ENCODE results near the gene HOXC10. TPM values are rescaled to one million over a fixed set of nuclear protein-coding genes. Genes with fewer than 3 reads are reported as not detected.
A peak's percentile ranks its signal among the peaks of the same experiment; 100 is the strongest.

Gene HOXC10
- total RNA-seq = not detected

DNA sequence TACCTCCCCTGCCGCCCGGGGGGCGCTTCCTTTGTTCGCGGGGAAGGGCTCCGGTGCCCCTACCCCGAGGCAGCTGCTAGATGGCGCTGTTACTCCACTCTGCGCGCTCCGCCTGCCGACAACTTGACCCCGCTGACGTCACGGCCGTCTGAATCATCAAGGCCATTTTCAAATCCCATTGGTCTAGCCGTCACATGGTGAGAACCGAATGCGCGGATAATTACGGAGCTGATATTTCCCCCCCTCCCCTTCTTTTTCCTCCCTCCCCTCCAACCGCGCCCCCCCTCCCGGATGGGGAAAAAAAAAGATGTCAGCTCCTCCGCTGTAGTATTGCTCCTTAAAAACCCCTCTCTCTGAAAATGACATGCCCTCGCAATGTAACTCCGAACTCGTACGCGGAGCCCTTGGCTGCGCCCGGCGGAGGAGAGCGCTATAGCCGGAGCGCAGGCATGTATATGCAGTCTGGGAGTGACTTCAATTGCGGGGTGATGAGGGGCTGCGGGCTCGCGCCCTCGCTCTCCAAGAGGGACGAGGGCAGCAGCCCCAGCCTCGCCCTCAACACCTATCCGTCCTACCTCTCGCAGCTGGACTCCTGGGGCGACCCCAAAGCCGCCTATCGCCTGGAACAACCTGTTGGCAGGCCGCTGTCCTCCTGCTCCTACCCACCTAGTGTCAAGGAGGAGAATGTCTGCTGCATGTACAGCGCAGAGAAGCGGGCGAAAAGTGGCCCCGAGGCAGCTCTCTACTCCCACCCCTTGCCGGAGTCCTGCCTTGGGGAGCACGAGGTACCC, at the start of gene HOXC10:
TSS of gene HOXC10 (plus strand) at position 246 of the 791 bp plus-strand sequence. CDS start at position 360, 114 bp downstream.
- H3K4me3 Mint-ChIP-seq = no peak within 1 kb of the TSS
- DNase-seq (peak; percentile 89), ATAC-seq (peak; percentile 67)
- no peaks in the 10 kb centered on the region for H3K9me3 Mint-ChIP-seq (ENCODE audit: low read depth)
- CTCF ChIA-PET = interaction anchor here (0.6 to 5.4 kb wide), 21 partner anchors 13 to 592 kb away, joined by 3 to 41 read pairs (median 4); partner anchors contain the start of genes HOXC11, HOXC6 and HOXC9
- H3K27me3 Mint-ChIP-seq = peaks cover 97% of the 10 kb centered on the region
- peak within 1 kb of the TSS; percentile 28 for H3K27ac Mint-ChIP-seq
- H3K4me1 Mint-ChIP-seq = peaks cover 24% of the 10 kb centered on the region
- H3K36me3 Mint-ChIP-seq = no peaks in the 10 kb centered on the region

DNA sequence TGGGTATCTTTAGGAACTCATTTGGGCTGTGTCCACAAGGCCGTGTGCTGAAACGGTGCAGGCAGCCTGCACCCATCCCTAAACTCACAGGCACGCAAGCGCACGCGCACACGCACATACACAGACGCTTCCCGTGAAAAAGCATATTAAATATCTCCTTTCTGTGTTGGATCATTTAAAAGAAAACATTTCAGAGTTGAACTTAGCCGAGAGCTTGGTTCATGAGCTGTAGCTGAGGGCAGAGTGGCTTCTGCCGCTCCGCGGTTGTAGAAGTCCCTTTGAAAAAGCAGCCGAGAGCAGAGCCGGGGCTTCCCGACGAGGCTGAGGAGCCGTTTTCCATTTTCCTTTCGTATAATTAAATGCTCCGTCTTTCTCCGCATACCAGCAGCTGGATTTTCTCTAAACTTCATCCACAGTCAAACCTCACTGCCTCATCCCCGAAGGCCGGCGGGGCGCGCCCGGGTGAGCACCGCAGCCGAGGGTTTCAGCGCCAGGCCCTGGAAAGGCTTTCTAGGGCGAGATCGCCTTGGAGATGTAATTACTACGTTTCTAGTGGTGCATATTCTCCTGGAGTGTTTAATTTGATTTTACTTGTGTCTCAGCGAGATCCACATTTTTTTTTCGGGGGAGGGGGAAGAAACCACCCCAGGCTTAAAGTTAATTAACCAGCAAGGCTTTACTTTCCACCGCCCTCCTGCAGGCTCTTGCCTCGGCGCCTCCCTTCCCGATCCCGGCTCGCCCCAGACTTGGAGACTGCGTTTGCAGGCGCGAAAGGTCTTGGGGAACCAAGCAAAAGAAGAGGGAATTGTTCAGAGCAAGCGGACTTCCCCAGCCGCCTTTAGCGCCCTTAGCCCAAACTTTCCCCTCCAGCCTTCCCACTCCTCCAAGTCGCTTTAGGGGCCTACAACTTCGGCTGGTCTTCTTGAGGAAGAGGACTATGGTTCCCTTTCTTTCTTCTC, 49.3 kb upstream of the HOXC10 start:
- H3K27ac Mint-ChIP-seq = no peak overlapping the region
- no peak overlapping the region for H3K4me3 Mint-ChIP-seq
- H3K9me3 Mint-ChIP-seq (ENCODE audit: low read depth) = no peaks in the 10 kb centered on the region
- DNase-seq (no peak), ATAC-seq (no peak)
- H3K4me1 Mint-ChIP-seq = no peaks in the 10 kb centered on the region
- no peaks in the 10 kb centered on the region for H3K36me3 Mint-ChIP-seq
- CTCF ChIA-PET = interaction anchor here (0.8 kb wide), 1 partner anchor 97 kb away, joined by 6 read pairs; the partner anchor contains the start of gene HOXC5
- peaks cover 94% of the 10 kb centered on the region for H3K27me3 Mint-ChIP-seq

DNA sequence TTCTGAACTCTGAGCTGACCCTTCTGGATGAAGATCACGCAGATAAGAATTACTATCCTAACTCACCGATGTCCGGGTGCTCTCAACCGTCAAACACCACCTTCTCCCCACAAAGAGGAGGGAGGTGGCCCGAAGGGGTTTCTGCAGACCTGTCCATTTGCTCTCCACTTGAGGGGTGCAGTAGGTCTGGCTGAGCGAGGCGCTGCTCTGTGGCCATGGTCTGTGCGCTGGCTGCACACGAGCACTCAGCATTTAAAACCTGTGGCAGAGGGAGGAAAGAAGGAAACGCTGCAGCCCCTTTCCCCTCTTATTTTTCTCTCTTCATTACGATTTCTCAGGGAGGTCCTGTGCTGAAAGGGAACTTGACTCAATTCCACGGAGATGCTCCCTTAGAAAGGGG, 47.8 kb upstream of the HOXC10 start:
- Mint-ChIP-seq H3K4me3 (no peak overlapping the region), H3K27me3 (peaks cover 93% of the 10 kb centered on the region), H3K4me1 (no peaks in the 10 kb centered on the region), H3K27ac (no peak overlapping the region), H3K36me3 (no peaks in the 10 kb centered on the region), H3K9me3 (ENCODE audit: low read depth) (no peaks in the 10 kb centered on the region)
- CTCF ChIA-PET = interaction anchor here (1.7 kb wide), 1 partner anchor 25 kb away, joined by 3 read pairs; no protein-coding TSS in a partner anchor
- no peak for ATAC-seq
- no peak for DNase-seq

DNA sequence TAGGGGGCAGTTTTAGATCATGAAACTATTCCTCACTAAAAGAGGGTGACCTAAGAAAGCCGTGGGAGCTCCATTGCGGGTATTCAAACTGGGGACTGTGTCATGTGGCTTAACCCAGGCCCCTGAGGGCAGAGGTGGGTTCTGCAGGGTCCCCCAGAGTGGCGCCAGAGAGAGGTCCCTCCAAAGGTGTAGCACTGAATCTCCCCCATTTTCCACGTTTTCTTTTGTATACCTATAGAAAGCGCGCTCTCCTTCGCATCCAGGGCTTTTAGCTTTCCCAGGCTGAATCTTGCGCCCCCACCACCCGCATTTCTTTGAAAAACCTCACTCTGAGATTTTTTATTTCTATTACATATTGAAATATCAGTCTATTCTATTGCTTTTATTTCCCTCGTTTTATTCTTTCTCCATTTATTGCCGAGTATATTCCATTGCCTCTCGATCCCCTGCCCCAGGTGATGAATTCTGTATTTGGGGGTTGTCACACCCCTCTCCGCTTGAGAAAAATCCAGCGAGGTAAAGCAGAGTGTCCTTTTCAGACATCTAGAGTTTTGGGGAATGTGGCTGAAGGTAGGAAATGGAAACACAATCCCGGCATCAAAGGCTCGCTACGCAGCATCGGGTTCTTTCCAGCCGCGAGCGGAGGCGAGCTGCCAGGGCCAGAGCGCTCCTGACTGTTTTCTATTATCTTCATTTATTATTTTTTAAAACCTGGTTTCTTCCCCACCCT, 47.2 kb upstream of the HOXC10 start:
- Mint-ChIP-seq H3K36me3 (no peaks in the 10 kb centered on the region), H3K4me1 (no peaks in the 10 kb centered on the region), H3K27me3 (peaks cover 92% of the 10 kb centered on the region), H3K4me3 (no peak overlapping the region), H3K9me3 (ENCODE audit: low read depth) (no peaks in the 10 kb centered on the region), H3K27ac (no peak overlapping the region)
- ATAC-seq = no peak
- CTCF ChIA-PET = interaction anchor here (1.3 to 1.7 kb wide), 3 partner anchors 16 to 264 kb away, joined by 3 to 4 read pairs (median 3); no protein-coding TSS in a partner anchor
- DNase-seq = no peak

DNA sequence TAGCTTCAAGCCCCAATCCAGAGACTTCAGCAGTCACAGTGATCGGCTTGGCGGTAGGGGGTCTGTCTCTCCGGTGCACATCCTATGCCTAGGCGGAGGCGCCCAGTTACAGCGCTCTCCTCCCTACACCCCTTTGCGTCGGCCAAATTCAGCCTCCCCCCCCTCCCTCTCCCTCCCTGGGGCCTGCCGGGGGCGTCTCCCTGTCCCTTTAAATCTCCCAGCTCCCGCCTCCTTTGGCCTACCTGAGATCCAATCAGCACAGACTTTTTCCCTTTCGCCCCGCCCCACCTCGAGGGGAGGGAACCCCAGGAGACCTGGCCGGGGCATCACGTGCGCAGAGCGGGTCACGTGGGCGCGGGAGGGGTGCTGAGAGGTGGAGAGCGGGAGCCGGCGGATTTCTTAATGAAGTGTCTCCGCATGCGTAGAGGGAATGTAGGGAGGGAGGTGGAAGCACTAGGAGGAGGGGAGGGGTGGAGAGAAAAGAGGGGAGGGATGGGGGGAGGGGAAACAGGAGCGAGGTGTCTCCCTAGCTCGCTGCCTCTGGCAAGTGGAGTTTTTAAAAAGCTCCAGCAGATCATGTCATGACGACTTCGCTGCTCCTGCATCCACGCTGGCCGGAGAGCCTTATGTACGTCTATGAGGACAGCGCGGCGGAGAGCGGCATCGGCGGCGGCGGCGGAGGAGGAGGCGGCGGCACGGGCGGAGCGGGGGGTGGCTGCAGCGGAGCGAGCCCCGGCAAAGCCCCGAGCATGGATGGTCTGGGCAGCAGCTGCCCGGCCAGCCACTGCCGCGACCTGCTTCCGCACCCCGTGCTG, 46.4 kb upstream of the HOXC10 start, which contains the start of gene HOXC13:
TSS of gene HOXC13 (plus strand) at position 506 of the 815 bp plus-strand sequence. CDS start at position 582, 76 bp downstream.
- Mint-ChIP-seq H3K4me1 (no peaks in the 10 kb centered on the region), H3K9me3 (ENCODE audit: low read depth) (no peaks in the 10 kb centered on the region), H3K27ac (no peak within 1 kb of the TSS), H3K36me3 (no peaks in the 10 kb centered on the region), H3K4me3 (no peak within 1 kb of the TSS), H3K27me3 (peaks cover 91% of the 10 kb centered on the region)
- CTCF ChIA-PET = interaction anchor here (1.3 to 1.7 kb wide), 3 partner anchors 15 to 263 kb away, joined by 3 to 4 read pairs (median 3); no protein-coding TSS in a partner anchor
- DNase-seq (no peak), ATAC-seq (no peak)

DNA sequence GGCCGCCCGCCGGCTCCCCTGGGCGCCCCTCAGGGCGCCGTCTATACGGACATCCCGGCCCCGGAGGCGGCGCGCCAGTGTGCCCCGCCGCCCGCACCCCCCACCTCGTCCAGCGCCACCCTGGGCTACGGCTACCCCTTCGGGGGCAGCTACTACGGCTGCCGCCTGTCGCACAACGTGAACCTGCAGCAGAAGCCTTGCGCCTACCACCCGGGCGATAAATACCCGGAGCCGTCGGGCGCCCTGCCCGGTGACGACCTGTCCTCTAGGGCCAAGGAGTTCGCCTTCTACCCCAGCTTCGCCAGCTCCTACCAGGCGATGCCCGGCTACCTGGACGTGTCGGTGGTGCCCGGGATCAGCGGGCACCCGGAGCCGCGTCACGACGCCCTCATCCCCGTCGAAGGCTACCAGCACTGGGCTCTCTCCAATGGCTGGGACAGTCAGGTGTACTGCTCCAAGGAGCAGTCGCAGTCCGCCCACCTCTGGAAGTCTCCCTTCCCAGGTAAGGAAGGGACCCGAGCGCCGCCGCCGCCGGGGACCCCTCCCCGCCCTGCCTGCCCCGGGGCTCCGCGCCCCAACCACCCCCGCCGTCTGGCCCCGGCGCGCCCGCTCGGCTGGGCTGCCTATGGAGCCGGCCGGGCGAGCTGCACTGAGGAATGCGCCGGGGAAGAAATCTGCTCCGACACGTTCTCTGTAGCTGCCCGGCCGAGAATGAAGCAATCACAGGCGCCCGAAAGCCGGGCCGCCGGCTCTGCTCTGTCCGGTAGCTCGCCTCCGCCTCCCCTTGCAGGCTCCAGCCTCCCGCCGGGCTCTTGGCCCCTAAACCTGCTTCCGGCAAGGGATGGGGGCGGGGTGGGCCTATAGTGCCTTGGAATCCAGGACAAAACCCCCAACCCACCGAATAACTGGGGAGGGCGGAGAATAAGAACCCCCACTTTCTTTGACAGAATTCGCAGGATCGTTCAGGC, 45.5 kb upstream of the HOXC10 start:
- Mint-ChIP-seq H3K9me3 (ENCODE audit: low read depth) (no peaks in the 10 kb centered on the region), H3K36me3 (no peaks in the 10 kb centered on the region), H3K27me3 (peaks cover 91% of the 10 kb centered on the region), H3K27ac (no peak overlapping the region), H3K4me3 (no peak overlapping the region), H3K4me1 (no peaks in the 10 kb centered on the region)
- ATAC-seq (no peak), DNase-seq (no peak)
- CTCF ChIA-PET = interaction anchor here (1.3 to 1.7 kb wide), 3 partner anchors 22 to 274 kb away, joined by 3 read pairs; no protein-coding TSS in a partner anchor

DNA sequence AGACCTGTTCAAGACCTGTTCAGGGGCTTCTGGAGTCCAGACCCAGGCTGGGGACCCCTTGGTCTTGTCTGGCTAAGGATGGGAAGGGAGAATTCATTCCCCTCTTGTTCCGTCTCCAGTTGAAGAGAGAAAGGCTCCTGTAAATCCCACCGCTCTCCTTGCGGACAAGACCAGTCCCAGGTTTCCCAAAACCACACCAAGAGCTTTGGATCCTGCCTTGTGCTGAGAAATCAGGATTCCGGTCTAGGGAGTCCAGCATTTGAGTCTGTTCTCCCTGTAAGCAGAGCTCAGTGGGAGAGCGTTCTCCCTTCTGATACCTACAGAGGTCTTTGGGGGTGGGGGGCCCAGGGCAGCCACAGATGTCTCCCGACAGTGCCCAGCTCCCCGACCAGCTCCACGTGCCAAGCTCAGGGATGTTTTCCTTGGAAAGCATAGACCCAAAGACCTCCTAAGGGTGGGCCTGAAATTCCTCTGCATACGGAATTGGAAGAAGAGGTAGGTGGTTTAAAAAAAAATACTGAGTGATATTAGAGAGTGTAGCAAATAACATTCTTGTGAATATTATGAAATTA, 44.4 kb upstream of the HOXC10 start:
- no peaks in the 10 kb centered on the region for H3K9me3 Mint-ChIP-seq (ENCODE audit: low read depth)
- peaks cover 91% of the 10 kb centered on the region for H3K27me3 Mint-ChIP-seq
- H3K36me3 Mint-ChIP-seq = no peaks in the 10 kb centered on the region
- ATAC-seq (no peak), DNase-seq (no peak)
- H3K4me3 Mint-ChIP-seq = no peak overlapping the region
- no peaks in the 10 kb centered on the region for H3K4me1 Mint-ChIP-seq
- no peak overlapping the region for H3K27ac Mint-ChIP-seq
- CTCF ChIA-PET = interaction anchor here (1.0 to 1.3 kb wide), 2 partner anchors 92 to 273 kb away, joined by 3 to 5 read pairs; no protein-coding TSS in a partner anchor

DNA sequence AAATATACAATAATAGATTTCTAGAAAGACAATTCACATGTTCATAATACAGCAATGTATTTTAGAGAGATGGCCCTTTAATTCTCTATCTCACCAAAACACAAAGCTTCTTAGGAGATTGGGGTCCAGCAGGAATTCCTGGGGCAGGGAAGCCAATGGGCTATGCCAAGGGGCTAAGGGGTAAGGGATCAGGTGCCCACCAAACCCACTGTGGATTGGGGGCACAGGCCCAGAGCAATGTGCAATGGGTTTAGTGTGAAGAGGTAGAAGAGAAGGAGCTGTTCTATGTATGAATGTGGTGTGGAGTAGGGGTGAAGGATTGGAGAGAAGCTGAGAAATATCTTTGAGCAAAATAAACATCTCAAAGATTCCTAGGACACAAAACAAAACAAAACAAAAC, 43.8 kb upstream of the HOXC10 start:
- no peaks in the 10 kb centered on the region for H3K9me3 Mint-ChIP-seq (ENCODE audit: low read depth)
- CTCF ChIA-PET = interaction anchor here (1.0 to 1.3 kb wide), 2 partner anchors 91 to 273 kb away, joined by 3 to 5 read pairs; no protein-coding TSS in a partner anchor
- H3K4me1 Mint-ChIP-seq = no peaks in the 10 kb centered on the region
- H3K27me3 Mint-ChIP-seq = peaks cover 91% of the 10 kb centered on the region
- DNase-seq (no peak), ATAC-seq (no peak)
- H3K36me3 Mint-ChIP-seq = no peaks in the 10 kb centered on the region
- H3K27ac Mint-ChIP-seq = no peak overlapping the region
- H3K4me3 Mint-ChIP-seq = no peak overlapping the region

DNA sequence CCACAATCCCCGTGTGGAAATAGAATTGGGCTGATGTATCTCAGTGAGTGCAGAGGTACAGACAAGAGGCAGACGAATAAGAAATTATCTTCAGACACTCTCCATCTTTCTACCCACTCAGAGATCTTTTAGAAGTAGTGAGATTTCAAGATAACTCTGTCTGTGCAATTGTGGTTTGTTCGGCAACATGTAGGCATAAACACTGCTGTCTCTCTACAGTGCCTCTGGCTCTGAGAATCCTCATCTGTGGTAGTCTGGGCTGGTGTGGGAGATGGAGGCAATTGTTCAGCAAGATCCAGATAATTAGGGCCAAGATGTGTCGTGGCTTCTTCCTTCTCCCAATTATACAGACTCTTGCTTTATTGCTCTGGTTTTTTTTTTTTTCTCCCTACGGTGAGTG, 43.2 kb upstream of the HOXC10 start:
- H3K4me3 Mint-ChIP-seq = no peak overlapping the region
- no peaks in the 10 kb centered on the region for H3K36me3 Mint-ChIP-seq
- CTCF ChIA-PET = interaction anchor here (1.0 kb wide), 1 partner anchor 91 kb away, joined by 5 read pairs; no protein-coding TSS in a partner anchor
- no peak overlapping the region for H3K27ac Mint-ChIP-seq
- no peak for DNase-seq
- ATAC-seq = no peak
- peaks cover 91% of the 10 kb centered on the region for H3K27me3 Mint-ChIP-seq
- H3K9me3 Mint-ChIP-seq (ENCODE audit: low read depth) = no peaks in the 10 kb centered on the region
- H3K4me1 Mint-ChIP-seq = no peaks in the 10 kb centered on the region

DNA sequence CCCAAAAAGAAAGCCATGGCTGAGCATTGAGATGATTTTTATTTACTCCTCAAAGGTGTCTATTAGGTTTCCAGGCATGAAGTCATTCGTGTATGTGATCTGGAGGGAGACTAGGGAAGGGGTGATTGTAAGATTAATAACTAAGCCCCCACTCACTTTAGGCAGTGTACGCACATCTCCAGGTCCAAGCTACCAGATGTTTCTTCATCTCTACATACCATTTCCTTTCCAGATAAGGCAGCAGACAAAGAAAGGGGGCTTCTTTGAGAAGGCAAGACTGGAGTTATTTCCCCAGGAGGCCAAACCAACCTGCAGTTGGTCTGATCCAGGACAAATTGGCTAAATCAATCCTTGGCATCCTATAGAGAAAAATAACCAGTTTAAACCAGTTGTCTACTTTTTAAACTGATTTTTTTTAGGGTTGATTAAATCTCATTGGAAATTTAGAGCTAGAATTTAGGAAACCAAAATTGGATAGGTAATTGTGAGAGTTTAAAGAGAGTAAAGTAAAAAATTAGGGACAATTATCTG, 42.4 kb upstream of the HOXC10 start:
- no peak for DNase-seq
- H3K9me3 Mint-ChIP-seq (ENCODE audit: low read depth) = no peaks in the 10 kb centered on the region
- CTCF ChIA-PET = interaction anchor here (0.9 to 1.1 kb wide), 3 partner anchors 10 to 259 kb away, joined by 3 read pairs; no protein-coding TSS in a partner anchor

DNA sequence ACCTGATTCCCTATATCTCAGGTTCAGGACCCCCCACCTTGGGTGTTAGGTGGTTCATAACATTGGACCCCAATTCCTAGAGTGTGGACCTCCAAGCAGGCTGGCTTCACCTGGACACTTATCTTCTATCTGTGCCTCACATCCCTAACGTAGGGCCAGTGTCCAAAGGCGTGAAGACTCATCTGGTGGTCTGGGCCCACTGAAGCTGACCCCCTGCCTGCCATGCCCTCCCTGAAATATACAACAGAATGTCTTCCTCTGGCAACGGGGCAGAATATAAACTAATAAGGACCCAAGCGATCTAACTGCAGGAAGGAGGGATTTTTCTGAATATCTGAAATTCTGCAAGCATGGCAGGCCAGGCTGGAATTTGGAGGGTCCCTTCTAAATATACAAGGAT, 40.7 kb upstream of the HOXC10 start:
- Mint-ChIP-seq H3K4me3 (no peak overlapping the region), H3K27me3 (peaks cover 93% of the 10 kb centered on the region)
- CTCF ChIA-PET = no interaction called here

More for the DNA sequence above, 42.4 kb upstream of the HOXC10 start:
- H3K4me1 Mint-ChIP-seq = no peaks in the 10 kb centered on the region
- no peak for ATAC-seq
- H3K27ac Mint-ChIP-seq = no peak overlapping the region
- peaks cover 90% of the 10 kb centered on the region for H3K27me3 Mint-ChIP-seq
- H3K36me3 Mint-ChIP-seq = no peaks in the 10 kb centered on the region
- H3K4me3 Mint-ChIP-seq = no peak overlapping the region

More for the DNA sequence above, 40.7 kb upstream of the HOXC10 start:
- ATAC-seq (no peak), DNase-seq (no peak)
- Mint-ChIP-seq H3K36me3 (no peaks in the 10 kb centered on the region), H3K27ac (no peak overlapping the region), H3K9me3 (ENCODE audit: low read depth) (no peaks in the 10 kb centered on the region), H3K4me1 (no peaks in the 10 kb centered on the region)
